CD14-positive monocyte (primary cell): Measurements from ENCODE around the gene CUL1. TPM values are rescaled to one million over a fixed set of nuclear protein-coding genes. Genes with fewer than 3 reads are reported as not detected.

Source experiments
- DNase-seq, 3 donors: peaks; one replicate each; pipeline ENCODE4 v3.0.0-alpha.2; 2011 to 2022
- H2AFZ ChIP-seq: 2 replicates; pipeline ENCODE4 v1.6.0; 2012; ENCODE audit warnings: mild to moderate bottlenecking, low read depth, low read length, inconsistent platforms; ENCODE audit not compliant: insufficient read depth, poor library complexity, severe bottlenecking
- H3K27ac ChIP-seq, 2 donors: 1 replicate in 1 of 2; 2 replicates in 1 of 2; pipeline ENCODE4 v1.5.1; 2012 to 2013; ENCODE audit warnings: low read length in 2 of 2, control low read depth in 1 of 2, inconsistent platforms in 1 of 2, low read depth in 1 of 2, mild to moderate bottlenecking in 1 of 2
- H3K27me3 ChIP-seq, 2 donors: one replicate each; pipeline versions ENCODE4 v1.6.0 to v1.6.1; 2011 to 2013; ENCODE audit warnings: low read length in 2 of 2; ENCODE audit not compliant: control insufficient read depth in 2 of 2, insufficient read depth in 2 of 2
- H3K36me3 ChIP-seq, 2 donors: replicated peaks in 1 of 2; 1 replicate in 1 of 2; 2 replicates in 1 of 2; pipeline versions ENCODE4 v1.5.1 to v1.6.1; 2012 to 2013; ENCODE audit warnings: low read length in 2 of 2, control low read depth in 1 of 2, inconsistent platforms in 1 of 2, mild to moderate bottlenecking in 1 of 2; ENCODE audit not compliant: insufficient read depth in 2 of 2, control insufficient read depth in 1 of 2
- H3K4me1 ChIP-seq, 2 donors: 1 replicate in 1 of 2; 2 replicates in 1 of 2; pipeline versions ENCODE4 v1.5.1 to v1.6.1; 2012 to 2013; ENCODE audit warnings: low read length in 2 of 2, control low read depth in 1 of 2, inconsistent platforms in 1 of 2, mild to moderate bottlenecking in 1 of 2, moderate library complexity in 1 of 2; ENCODE audit not compliant: insufficient read depth in 2 of 2, control insufficient read depth in 1 of 2
- H3K4me2 ChIP-seq: replicated peaks from 2 replicates; pipeline ENCODE3; 2012; ENCODE audit warnings: low read length, moderate library complexity, mild to moderate bottlenecking; ENCODE audit not compliant: poor library complexity, severe bottlenecking; ENCODE audit errors: extremely low read depth
- H3K4me3 ChIP-seq, 3 experiments: fragments of 200-600 bp in 1 of 3; sonication (generic) in 1 of 3; replicated peaks in 1 of 3; 1 replicate in 2 of 3; 2 replicates in 1 of 3; pipeline ENCODE4 v1.5.1; 2011 to 2013; ENCODE audit warnings: low read length in 3 of 3, mild to moderate bottlenecking in 3 of 3, control low read depth in 2 of 3, low read depth in 2 of 3, inconsistent platforms in 1 of 3, moderate library complexity in 1 of 3
- H3K79me2 ChIP-seq: 2 replicates; pipeline ENCODE4 v1.6.0; 2012; ENCODE audit warnings: mild to moderate bottlenecking, control low read depth, inconsistent platforms, low read length, moderate library complexity; ENCODE audit not compliant: insufficient read depth
- H3K9ac ChIP-seq: 2 replicates; pipeline ENCODE4 v1.6.0; 2017; ENCODE audit warnings: low read length, mild to moderate bottlenecking; ENCODE audit not compliant: insufficient read depth, poor library complexity, severe bottlenecking
- H3K9me3 ChIP-seq, 2 donors: replicated peaks in 1 of 2; 1 replicate in 1 of 2; 2 replicates in 1 of 2; pipeline versions ENCODE4 v1.5.1 to v1.6.1; 2012 to 2013; ENCODE audit warnings: low read length in 2 of 2, control low read depth in 1 of 2; ENCODE audit not compliant: control insufficient read depth in 1 of 2, insufficient read depth in 1 of 2
- H4K20me1 ChIP-seq: 2 replicates; pipeline ENCODE4 v1.6.0; 2012; ENCODE audit warnings: mild to moderate bottlenecking, low read length, control low read depth, moderate library complexity; ENCODE audit not compliant: insufficient read depth
- H3K27ac Mint-ChIP-seq, 7 donors: one replicate each; pipeline ENCODE4 v1.8.0; 2020; ENCODE audit warnings: mild to moderate bottlenecking in 7 of 7, mixed read lengths in 7 of 7, moderate library complexity in 6 of 7, inconsistent platforms in 2 of 7
- H3K27me3 Mint-ChIP-seq, 3 donors: one replicate each; pipeline ENCODE4 v1.8.0; 2021 to 2022; ENCODE audit warnings: low read depth in 3 of 3, mild to moderate bottlenecking in 3 of 3, mixed read lengths in 3 of 3, moderate library complexity in 3 of 3, inconsistent platforms in 1 of 3
- H3K36me3 Mint-ChIP-seq, 2 donors: one replicate each; pipeline ENCODE4 v1.8.0; 2020; ENCODE audit warnings: mixed read lengths in 2 of 2, inconsistent platforms in 1 of 2, mild to moderate bottlenecking in 1 of 2
- H3K4me1 Mint-ChIP-seq: one replicate; pipeline ENCODE4 v1.8.0; 2020; ENCODE audit warnings: mild to moderate bottlenecking, mixed read lengths
- H3K4me3 Mint-ChIP-seq, 2 donors: one replicate each; pipeline ENCODE4 v1.8.0; 2020; ENCODE audit warnings: mild to moderate bottlenecking in 2 of 2, mixed read lengths in 2 of 2, moderate library complexity in 1 of 2
- H3K9me3 Mint-ChIP-seq, 7 donors: one replicate each; pipeline ENCODE4 v1.8.0; 2020 to 2022; ENCODE audit warnings: mixed read lengths in 7 of 7, mild to moderate bottlenecking in 6 of 7, moderate library complexity in 6 of 7, inconsistent platforms in 2 of 7
- WGBS: methylation state at CpG from one replicate; pipeline ENCODE4 v1.1.5; 2013; ENCODE audit warnings: missing lambda C conversion rate; ENCODE audit not compliant: insufficient coverage; 5-methylcytosine and 5-hydroxymethylcytosine counted together
- intact Hi-C, 2 donors: fragments of 100-400 bp; cut with micrococcal nuclease; formaldehyde crosslinking; loops; one replicate each; pipeline versions ENCODE4 v1.15.0 to v1.15.1; 2023
- polyA plus RNA-seq, 3 donors: library from polyadenylated mRNA; depleted of rRNA in 1 of 3; unstranded in 2 of 3; stranded (reverse) in 1 of 3; fragments of 300-500 nt in 2 of 3; fragments of >200 nt in 1 of 3; fragmentation: Illumina TruSeq in 2 of 3; gene quantifications; 1 replicate in 2 of 3; 2 replicates in 1 of 3; pipeline ENCODE4 v1.2.3, GENCODE V29; 2012 to 2021
- TF ChIP-seq, protein P1 (sequence below): fragments of 200-600 bp; IDR thresholded peaks from one replicate; pipeline ENCODE4 v1.8.0; 2022; ENCODE audit warnings: antibody characterized with exemption, mild to moderate bottlenecking

Gene CUL1
- polyA plus RNA-seq, 3 donors, result 22.8 to 32.6 (median 23.9) TPM

DNA sequence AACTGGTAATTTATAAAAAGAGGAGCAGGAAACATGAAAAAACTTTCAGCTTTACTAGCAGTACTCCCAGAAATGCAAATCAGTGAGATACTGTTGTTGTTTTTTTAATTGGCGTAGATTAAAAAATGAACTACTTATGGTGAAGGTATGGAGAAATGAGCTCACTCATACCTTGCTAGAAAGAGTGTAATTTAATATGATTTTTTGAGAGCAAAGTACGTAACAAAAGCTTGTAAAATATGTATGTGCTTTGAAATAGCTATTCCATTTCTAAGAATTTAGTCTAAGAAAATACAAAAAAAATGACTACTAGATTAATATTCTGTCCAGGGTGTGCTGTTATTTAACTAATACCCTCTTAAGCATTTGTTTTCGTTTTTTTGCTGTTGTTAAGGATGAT, 5.5 kb downstream of the CUL1 start:
- Histone ChIP-seq H3K79me2 (peaks cover 100% of the 10 kb centered on the region), H3K27ac (no peak overlapping the region), H3K4me3 (no peak overlapping the region), H3K36me3 (no peaks in the 10 kb centered on the region), H2AFZ (no peak overlapping the region), H3K27me3 (no peaks in the 10 kb centered on the region), H4K20me1 (peaks cover 97% of the 10 kb centered on the region), H3K4me2 (no peak overlapping the region), H3K4me1 (peaks cover 36 to 38% of the 10 kb centered on the region in 2 donors), H3K9me3 (no peaks in the 10 kb centered on the region), H3K9ac (no peak overlapping the region)
- TF ChIP-seq, protein P1, sequence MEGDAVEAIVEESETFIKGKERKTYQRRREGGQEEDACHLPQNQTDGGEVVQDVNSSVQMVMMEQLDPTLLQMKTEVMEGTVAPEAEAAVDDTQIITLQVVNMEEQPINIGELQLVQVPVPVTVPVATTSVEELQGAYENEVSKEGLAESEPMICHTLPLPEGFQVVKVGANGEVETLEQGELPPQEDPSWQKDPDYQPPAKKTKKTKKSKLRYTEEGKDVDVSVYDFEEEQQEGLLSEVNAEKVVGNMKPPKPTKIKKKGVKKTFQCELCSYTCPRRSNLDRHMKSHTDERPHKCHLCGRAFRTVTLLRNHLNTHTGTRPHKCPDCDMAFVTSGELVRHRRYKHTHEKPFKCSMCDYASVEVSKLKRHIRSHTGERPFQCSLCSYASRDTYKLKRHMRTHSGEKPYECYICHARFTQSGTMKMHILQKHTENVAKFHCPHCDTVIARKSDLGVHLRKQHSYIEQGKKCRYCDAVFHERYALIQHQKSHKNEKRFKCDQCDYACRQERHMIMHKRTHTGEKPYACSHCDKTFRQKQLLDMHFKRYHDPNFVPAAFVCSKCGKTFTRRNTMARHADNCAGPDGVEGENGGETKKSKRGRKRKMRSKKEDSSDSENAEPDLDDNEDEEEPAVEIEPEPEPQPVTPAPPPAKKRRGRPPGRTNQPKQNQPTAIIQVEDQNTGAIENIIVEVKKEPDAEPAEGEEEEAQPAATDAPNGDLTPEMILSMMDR, result no peak
- intact Hi-C loops, result no loop called here
- no CpG with 5 or more reads among the region's 3 CpGs for WGBS
- Mint-ChIP-seq H3K4me1 (peaks cover 75% of the 10 kb centered on the region), H3K27me3 (no peaks in the 10 kb centered on the region), H3K36me3 (no peaks in the 10 kb centered on the region), H3K27ac (no peak overlapping the region), H3K4me3 (no peak overlapping the region), H3K9me3 (no peaks in the 10 kb centered on the region)
- DNase-seq, result no peak

DNA sequence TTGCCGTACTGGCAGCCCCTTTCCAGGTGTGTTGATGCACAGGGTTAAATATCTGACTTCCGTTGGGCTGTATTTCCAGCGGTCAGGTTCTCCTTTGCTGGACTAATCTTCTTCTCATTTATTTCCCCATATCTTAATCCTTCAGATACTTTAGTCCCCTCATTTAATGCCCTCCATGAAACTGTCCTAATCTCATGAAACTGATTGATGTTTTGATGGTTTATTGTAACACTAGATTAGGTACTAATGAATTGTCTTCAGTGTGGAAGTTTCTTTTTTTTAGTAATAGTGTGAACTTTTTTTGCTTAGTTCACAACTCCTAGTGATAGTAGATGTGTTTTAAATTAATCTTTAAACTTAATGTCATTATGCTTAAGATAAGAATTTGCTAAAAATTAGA, 6.3 kb downstream of the CUL1 start:
- peaks cover 98% of the 10 kb centered on the region for H4K20me1 ChIP-seq
- no peak overlapping the region for H3K4me3 ChIP-seq
- H3K36me3 ChIP-seq, result no peaks in the 10 kb centered on the region
- H2AFZ ChIP-seq, result no peak overlapping the region
- DNase-seq, result no peak
- H3K27me3 ChIP-seq, result no peaks in the 10 kb centered on the region
- Mint-ChIP-seq H3K27ac (no peak overlapping the region), H3K4me3 (no peak overlapping the region), H3K27me3 (no peaks in the 10 kb centered on the region), H3K36me3 (no peaks in the 10 kb centered on the region), H3K4me1 (peaks cover 74% of the 10 kb centered on the region), H3K9me3 (no peaks in the 10 kb centered on the region)
- TF ChIP-seq, protein P1, result no peak
- no peak overlapping the region for H3K27ac ChIP-seq
- H3K79me2 ChIP-seq, result peaks cover 100% of the 10 kb centered on the region
- intact Hi-C loops, result no loop called here
- H3K4me1 ChIP-seq, result peaks cover 36% of the 10 kb centered on the region in 2 donors
- H3K4me2 ChIP-seq, result no peak overlapping the region
- H3K9me3 ChIP-seq, result no peaks in the 10 kb centered on the region
- H3K9ac ChIP-seq, result no peak overlapping the region
- WGBS, result 80% methylated on average over 1 of the region's 3 CpGs
